Progenitor cell of endocrine pancreas (in vitro differentiated cells): ENCODE results near the gene HORMAD2. TPM values are rescaled to one million over a fixed set of nuclear protein-coding genes. Genes with fewer than 3 reads are reported as not detected.

Experiments used
- DNase-seq: peaks from one replicate; pipeline ENCODE4 v3.0.0; 2021; ENCODE audit warnings: low spot score; ENCODE audit not compliant: unreplicated experiment
- H3K27ac Mint-ChIP-seq: 2 replicates; pipeline ENCODE4 v1.8.0; 2021; ENCODE audit warnings: mild to moderate bottlenecking, moderate library complexity, mixed read lengths
- H3K27me3 Mint-ChIP-seq: 2 replicates; pipeline ENCODE4 v1.8.0; 2021; ENCODE audit warnings: mixed read lengths
- H3K36me3 Mint-ChIP-seq: 2 replicates; pipeline ENCODE4 v1.8.0; 2022; ENCODE audit warnings: mixed read lengths; ENCODE audit not compliant: insufficient read depth
- H3K4me1 Mint-ChIP-seq: 2 replicates; pipeline ENCODE4 v1.8.0; 2021; ENCODE audit warnings: low read depth, mixed read lengths
- H3K4me3 Mint-ChIP-seq: 2 replicates; pipeline ENCODE4 v1.8.0; 2021; ENCODE audit warnings: low read depth, mild to moderate bottlenecking, moderate library complexity, mixed read lengths
- H3K9me3 Mint-ChIP-seq: 2 replicates; pipeline ENCODE4 v1.8.0; 2021; ENCODE audit warnings: low read depth, mixed read lengths
- CTCF ChIP-seq: fragments of 200-600 bp; sonication (generic); IDR thresholded peaks from one replicate; pipeline ENCODE4 v1.5.0; 2021; ENCODE audit warnings: antibody characterized with exemption, mild to moderate bottlenecking; ENCODE audit not compliant: unreplicated experiment
- total RNA-seq: library from RNA; stranded (reverse); gene quantifications from 2 replicates; pipeline ENCODE4 v1.2.1, GENCODE V29; 2021

Gene HORMAD2
- total RNA-seq, 1 donor from 2014 or later: not detected

- Mint-ChIP-seq H3K4me1 (no peaks in the 10 kb centered on the region), H3K36me3 (peaks cover 2% of the 10 kb centered on the region), H3K9me3 (no peaks in the 10 kb centered on the region), H3K4me3 (no peak overlapping the region), H3K27me3 (peaks cover 4% of the 10 kb centered on the region), H3K27ac (no peak overlapping the region)
- no peak for DNase-seq
- TF ChIP-seq CTCF: no peak
Measured at GRCh38 chr22:30036656-30037055, 43.6 kb upstream of the HORMAD2 start.

- H3K27ac Mint-ChIP-seq: no peak overlapping the region
- DNase-seq: no peak
- H3K9me3 Mint-ChIP-seq: no peaks in the 10 kb centered on the region
- peaks cover 1% of the 10 kb centered on the region for H3K36me3 Mint-ChIP-seq
- H3K4me3 Mint-ChIP-seq: no peak overlapping the region
- H3K27me3 Mint-ChIP-seq: peaks cover 13% of the 10 kb centered on the region
- no peak for TF ChIP-seq CTCF
- no peaks in the 10 kb centered on the region for H3K4me1 Mint-ChIP-seq
Measured at GRCh38 chr22:30038219-30038618, 42.0 kb upstream of the HORMAD2 start.

GRCh38 chr22:30040499-30041260 is 39.6 kb upstream of the HORMAD2 start:
- no peak for TF ChIP-seq CTCF
- Mint-ChIP-seq H3K4me1 (peaks cover 4% of the 10 kb centered on the region), H3K36me3 (no peaks in the 10 kb centered on the region), H3K27ac (peak overlapping the region; percentile 38), H3K9me3 (no peaks in the 10 kb centered on the region), H3K4me3 (no peak overlapping the region), H3K27me3 (peaks cover 14% of the 10 kb centered on the region)
- no peak for DNase-seq

GRCh38 chr22:30041475-30041874 is 38.8 kb upstream of the HORMAD2 start:
- TF ChIP-seq CTCF: no peak

GRCh38 chr22:30041881-30042280 is 38.4 kb upstream of the HORMAD2 start:
- H3K27ac Mint-ChIP-seq: peak overlapping the region; percentile 21
- H3K4me3 Mint-ChIP-seq: no peak overlapping the region
- peaks cover 14% of the 10 kb centered on the region for H3K27me3 Mint-ChIP-seq
- no peaks in the 10 kb centered on the region for H3K9me3 Mint-ChIP-seq
- H3K36me3 Mint-ChIP-seq: no peaks in the 10 kb centered on the region
- TF ChIP-seq CTCF: no peak
- H3K4me1 Mint-ChIP-seq: peaks cover 4% of the 10 kb centered on the region
- no peak for DNase-seq

More at GRCh38 chr22:30041475-30041874, 38.8 kb upstream of the HORMAD2 start:
- Mint-ChIP-seq H3K9me3 (no peaks in the 10 kb centered on the region), H3K4me3 (no peak overlapping the region), H3K27me3 (peaks cover 14% of the 10 kb centered on the region), H3K27ac (peak overlapping the region; percentile 21), H3K36me3 (no peaks in the 10 kb centered on the region), H3K4me1 (peaks cover 4% of the 10 kb centered on the region)
- DNase-seq: no peak
